Mesendoderm (in vitro differentiated cells): ENCODE results near the gene CLIC4.

ENCODE experiments used
- DNase-seq: peaks from one replicate; pipeline ENCODE4 v3.0.0; 2013
- H2AK5ac ChIP-seq: 2 replicates; pipeline ENCODE4 v1.6.1; 2013; ENCODE audit warnings: low read length, inconsistent platforms
- H2BK120ac ChIP-seq: 2 replicates; pipeline ENCODE4 v1.6.1; 2013; ENCODE audit warnings: low read depth, mild to moderate bottlenecking, low read length, moderate library complexity, mixed read lengths
- H2BK15ac ChIP-seq: replicated peaks from 2 replicates; pipeline ENCODE4 v1.6.1; 2013; ENCODE audit warnings: low read depth, mild to moderate bottlenecking, moderate library complexity
- H2BK5ac ChIP-seq: 2 replicates; pipeline ENCODE4 v1.6.1; 2013; ENCODE audit warnings: low read length, inconsistent platforms
- H3K18ac ChIP-seq: 2 replicates; pipeline ENCODE4 v1.6.1; 2013; ENCODE audit warnings: mild to moderate bottlenecking, low read length, mixed read lengths
- H3K23ac ChIP-seq: one replicate; pipeline ENCODE4 v1.6.1; 2013; ENCODE audit warnings: low read length
- H3K27ac ChIP-seq: 2 replicates; pipeline ENCODE4 v1.5.1; 2013; ENCODE audit warnings: low read depth, mild to moderate bottlenecking, inconsistent platforms, low read length, moderate library complexity
- H3K27me3 ChIP-seq: 2 replicates; pipeline ENCODE4 v1.6.1; 2013; ENCODE audit warnings: low read length, control low read depth, mild to moderate bottlenecking, inconsistent platforms; ENCODE audit not compliant: insufficient read depth, poor library complexity
- H3K36me3 ChIP-seq: 2 replicates; pipeline ENCODE4 v1.6.1; 2013; ENCODE audit warnings: low read length, inconsistent platforms; ENCODE audit not compliant: control insufficient read depth, insufficient read depth
- H3K4ac ChIP-seq: one replicate; pipeline ENCODE4 v1.6.1; 2013; ENCODE audit warnings: low read depth, mild to moderate bottlenecking, low read length, moderate library complexity
- H3K4me1 ChIP-seq: 2 replicates; pipeline ENCODE4 v1.6.1; 2013; ENCODE audit warnings: low read depth, low read length, inconsistent platforms; ENCODE audit not compliant: control insufficient read depth
- H3K4me2 ChIP-seq: 2 replicates; pipeline ENCODE4 v1.6.1; 2013; ENCODE audit warnings: low read length
- H3K4me3 ChIP-seq: 2 replicates; pipeline ENCODE4 v1.5.1; 2013; ENCODE audit warnings: mild to moderate bottlenecking, low read length
- H3K56ac ChIP-seq: one replicate; pipeline ENCODE4 v1.6.1; 2013; ENCODE audit warnings: low read length
- H3K79me1 ChIP-seq: 2 replicates; pipeline ENCODE4 v1.6.1; 2013; ENCODE audit warnings: low read length, inconsistent platforms
- H3K79me2 ChIP-seq: 2 replicates; pipeline ENCODE4 v1.6.1; 2013; ENCODE audit warnings: mild to moderate bottlenecking, low read length; ENCODE audit not compliant: control insufficient read depth, insufficient read depth
- H3K9ac ChIP-seq: 2 replicates; pipeline ENCODE4 v1.6.1; 2013; ENCODE audit warnings: low read length, inconsistent platforms
- H4K5ac ChIP-seq: one replicate; pipeline ENCODE4 v1.6.1; 2013; ENCODE audit warnings: low read length
- H4K8ac ChIP-seq: one replicate; pipeline ENCODE4 v1.6.1; 2013; ENCODE audit warnings: low read depth, mild to moderate bottlenecking, control low read depth, low read length, moderate library complexity
- WGBS: extraction: QIAGEN DNeasy Blood & Tissue Kit; methylation state at CpG from one replicate; pipeline ENCODE4 v1.1.7; 2013; ENCODE audit warnings: low lambda C conversion rate, missing lambda C conversion rate; ENCODE audit not compliant: insufficient coverage; ENCODE audit errors: extremely low coverage; 5-methylcytosine and 5-hydroxymethylcytosine counted together

The CLIC4 gene

DNA sequence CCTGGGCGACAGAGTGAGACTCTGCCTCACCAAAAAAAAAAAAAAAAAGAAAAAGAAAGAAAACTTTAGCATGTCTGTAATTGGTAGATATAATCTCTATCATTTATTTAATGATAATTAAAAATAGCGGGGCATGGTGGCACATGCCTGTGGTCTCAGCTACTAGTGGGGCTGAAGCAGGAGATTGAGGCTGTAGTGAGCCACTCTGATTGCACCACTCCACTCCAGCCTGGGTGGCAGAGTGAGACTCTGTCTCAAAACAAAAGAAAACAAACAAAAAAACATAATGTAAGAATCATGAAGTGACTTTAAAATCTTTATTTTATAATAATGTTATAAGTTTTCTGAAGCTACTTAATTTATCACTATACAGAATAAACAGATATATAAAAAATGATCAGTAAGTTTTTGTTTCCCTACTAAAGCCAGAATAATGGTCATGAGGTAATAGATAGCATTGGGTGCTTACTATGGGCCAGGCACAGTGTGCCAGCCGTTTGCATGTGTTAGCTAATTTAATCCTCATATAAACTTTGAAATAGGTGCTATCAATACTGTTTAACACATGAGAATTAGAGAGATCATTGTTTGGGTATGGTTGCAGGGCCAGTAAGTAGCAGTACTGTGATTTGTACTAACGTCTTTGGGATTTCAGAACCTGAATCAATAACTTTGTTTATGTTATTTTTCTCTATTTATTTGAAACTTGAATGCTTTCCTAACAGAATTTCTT, 23.8 kb downstream of the CLIC4 start:
- H3K4me2 ChIP-seq, result no peak overlapping the region
- H2BK120ac ChIP-seq, result no peak overlapping the region
- no peaks in the 10 kb centered on the region for H3K27me3 ChIP-seq
- peaks cover 8% of the 10 kb centered on the region for H3K79me1 ChIP-seq
- no peak overlapping the region for H4K8ac ChIP-seq
- no peak overlapping the region for H3K9ac ChIP-seq
- no CpG with 5 or more reads among the region's 4 CpGs for WGBS
- no peak overlapping the region for H2AK5ac ChIP-seq
- H3K23ac ChIP-seq, result no peak overlapping the region
- no peak overlapping the region for H3K56ac ChIP-seq
- no peak overlapping the region for H2BK5ac ChIP-seq
- no peak overlapping the region for H3K18ac ChIP-seq
- H3K4me1 ChIP-seq, result no peaks in the 10 kb centered on the region
- H3K4ac ChIP-seq, result no peak overlapping the region
- no peak for DNase-seq
- H4K5ac ChIP-seq, result no peak overlapping the region
- H2BK15ac ChIP-seq, result no peak overlapping the region
- no peaks in the 10 kb centered on the region for H3K36me3 ChIP-seq
- peaks cover 52% of the 10 kb centered on the region for H3K79me2 ChIP-seq
- H3K27ac ChIP-seq, result no peak overlapping the region
- no peak overlapping the region for H3K4me3 ChIP-seq

DNA sequence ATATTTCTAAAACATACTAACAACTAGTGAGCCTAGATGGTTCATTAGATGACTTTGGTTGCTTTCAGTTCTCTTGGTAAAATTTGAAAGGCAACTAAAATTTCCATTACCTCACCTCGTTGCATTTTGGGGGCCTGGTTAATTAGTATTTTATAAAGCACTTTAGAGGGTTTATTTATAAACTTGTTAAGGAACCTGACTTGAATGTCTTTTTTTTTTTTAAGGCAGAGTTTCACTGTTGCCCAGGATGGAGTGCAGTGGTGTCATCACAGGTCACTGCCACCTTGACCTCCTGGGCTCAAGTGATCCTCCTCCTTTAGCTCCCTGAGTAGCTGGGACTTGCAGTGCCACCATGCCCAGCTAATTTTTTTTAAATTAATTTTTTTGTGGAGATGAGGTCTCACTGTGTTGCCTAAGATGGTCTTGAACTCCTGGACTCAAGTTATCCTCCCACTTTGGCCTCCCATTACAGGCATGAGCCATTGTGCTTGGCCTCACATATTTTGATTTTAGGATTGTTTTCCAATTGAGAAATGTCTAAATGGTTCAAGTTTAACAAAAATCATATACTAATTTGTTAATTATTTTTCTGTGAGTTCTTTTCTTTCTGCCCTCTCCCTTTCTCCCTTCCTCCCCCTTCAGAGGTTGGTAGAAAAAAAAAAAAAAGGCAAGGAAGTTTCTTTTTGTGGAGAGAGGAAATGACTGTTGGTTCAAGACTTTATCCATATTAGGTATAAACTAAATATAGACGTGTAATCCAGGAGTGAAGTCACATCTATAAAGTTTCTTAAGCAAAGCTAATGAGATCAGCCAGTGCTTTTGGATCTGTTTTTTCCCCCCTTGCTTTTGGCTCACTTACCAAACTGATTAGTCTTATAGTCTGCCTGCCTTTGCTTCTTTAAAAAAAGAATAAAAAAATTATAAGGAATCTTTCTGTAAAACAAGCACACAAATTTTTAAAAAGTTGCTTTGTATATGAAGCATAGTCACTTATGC, 24.7 kb downstream of the CLIC4 start:
- peaks cover 8% of the 10 kb centered on the region for H3K79me1 ChIP-seq
- no peak for DNase-seq
- no peak overlapping the region for H3K4me2 ChIP-seq
- H2BK120ac ChIP-seq, result no peak overlapping the region
- H4K8ac ChIP-seq, result no peak overlapping the region
- H3K4me3 ChIP-seq, result no peak overlapping the region
- no peak overlapping the region for H3K23ac ChIP-seq
- WGBS, result no CpG with 5 or more reads among the region's 2 CpGs
- no peak overlapping the region for H2BK15ac ChIP-seq
- H4K5ac ChIP-seq, result no peak overlapping the region
- H3K4ac ChIP-seq, result no peak overlapping the region
- no peaks in the 10 kb centered on the region for H3K4me1 ChIP-seq
- H3K79me2 ChIP-seq, result peaks cover 53% of the 10 kb centered on the region
- H3K9ac ChIP-seq, result no peak overlapping the region
- no peak overlapping the region for H3K27ac ChIP-seq
- H3K27me3 ChIP-seq, result no peaks in the 10 kb centered on the region
- H3K18ac ChIP-seq, result no peak overlapping the region
- no peaks in the 10 kb centered on the region for H3K36me3 ChIP-seq
- no peak overlapping the region for H3K56ac ChIP-seq
- H2BK5ac ChIP-seq, result no peak overlapping the region
- no peak overlapping the region for H2AK5ac ChIP-seq

DNA sequence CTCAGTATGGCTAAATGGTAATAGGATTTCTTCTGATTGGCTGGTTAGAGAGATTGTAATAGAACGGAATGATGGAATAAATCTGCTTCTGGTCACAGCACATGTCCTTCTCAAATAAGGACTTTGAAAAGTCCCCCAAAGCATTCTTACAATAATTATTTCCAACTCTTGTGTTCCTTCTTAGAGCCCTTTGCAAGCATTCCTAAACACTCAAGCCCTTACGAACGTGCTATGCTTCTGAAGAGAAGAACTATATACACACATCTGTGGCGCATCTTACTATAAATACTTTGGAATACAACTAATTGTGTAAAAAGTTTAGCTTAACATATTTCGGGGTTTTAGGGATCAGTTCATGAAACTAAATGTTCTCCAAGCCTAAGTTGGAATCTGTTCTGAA, 25.6 kb downstream of the CLIC4 start:
- H3K79me1 ChIP-seq, result peaks cover 8% of the 10 kb centered on the region
- H2AK5ac ChIP-seq, result no peak overlapping the region
- H4K5ac ChIP-seq, result no peak overlapping the region
- WGBS, result no CpG with 5 or more reads among the region's 5 CpGs
- peaks cover 49% of the 10 kb centered on the region for H3K79me2 ChIP-seq
- no peak overlapping the region for H3K27ac ChIP-seq
- H2BK120ac ChIP-seq, result no peak overlapping the region
- no peak overlapping the region for H3K23ac ChIP-seq
- H4K8ac ChIP-seq, result no peak overlapping the region
- H3K4ac ChIP-seq, result no peak overlapping the region
- H3K56ac ChIP-seq, result no peak overlapping the region
- no peak overlapping the region for H3K18ac ChIP-seq
- H3K27me3 ChIP-seq, result no peaks in the 10 kb centered on the region
- no peak overlapping the region for H2BK15ac ChIP-seq
- no peak for DNase-seq
- H3K4me1 ChIP-seq, result no peaks in the 10 kb centered on the region
- H3K4me3 ChIP-seq, result no peak overlapping the region
- no peak overlapping the region for H3K9ac ChIP-seq
- no peak overlapping the region for H3K4me2 ChIP-seq
- no peak overlapping the region for H2BK5ac ChIP-seq
- no peaks in the 10 kb centered on the region for H3K36me3 ChIP-seq

- Histone ChIP-seq H2BK15ac (no peak overlapping the region), H3K27ac (no peak overlapping the region), H3K27me3 (no peaks in the 10 kb centered on the region), H4K5ac (no peak overlapping the region), H2AK5ac (no peak overlapping the region), H3K23ac (no peak overlapping the region), H2BK5ac (no peak overlapping the region), H3K4me1 (no peaks in the 10 kb centered on the region), H4K8ac (no peak overlapping the region), H3K36me3 (no peaks in the 10 kb centered on the region), H3K4ac (no peak overlapping the region), H3K56ac (no peak overlapping the region), H3K79me2 (peaks cover 48% of the 10 kb centered on the region), H3K4me2 (no peak overlapping the region), H3K79me1 (peaks cover 8% of the 10 kb centered on the region), H3K9ac (no peak overlapping the region), H3K4me3 (no peak overlapping the region), H2BK120ac (no peak overlapping the region), H3K18ac (no peak overlapping the region)
- no peak for DNase-seq
Observed at GRCh38 chr1:24771574-24771973, 26.3 kb downstream of the CLIC4 start.

DNA sequence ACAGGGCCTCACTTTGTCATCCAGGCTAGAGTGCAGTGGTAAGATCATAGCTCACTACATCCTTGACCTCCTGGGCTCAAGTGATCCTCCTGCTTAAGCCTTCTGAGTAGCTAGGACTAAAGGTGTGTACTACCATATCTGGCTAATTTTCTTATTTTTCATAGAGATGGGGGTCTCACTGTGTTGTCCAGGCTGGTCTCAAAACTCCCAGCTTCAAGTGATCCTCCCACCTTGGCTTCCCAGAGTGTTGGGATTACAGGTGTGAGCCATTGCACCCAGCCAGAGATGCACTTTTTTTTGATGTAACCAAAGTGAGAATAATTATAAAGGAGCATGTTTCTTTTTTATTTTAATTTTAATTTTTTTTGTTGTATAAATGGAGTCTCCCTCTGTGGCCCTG, 28.4 kb downstream of the CLIC4 start:
- peaks cover 9% of the 10 kb centered on the region for H3K79me1 ChIP-seq

More for the DNA sequence above, 28.4 kb downstream of the CLIC4 start:
- Histone ChIP-seq H3K56ac (no peak overlapping the region), H3K36me3 (no peaks in the 10 kb centered on the region), H4K8ac (no peak overlapping the region), H3K4me1 (no peaks in the 10 kb centered on the region), H3K27ac (no peak overlapping the region), H2BK5ac (no peak overlapping the region), H3K4me3 (no peak overlapping the region), H4K5ac (no peak overlapping the region), H3K79me2 (peaks cover 45% of the 10 kb centered on the region), H3K4me2 (no peak overlapping the region), H3K23ac (no peak overlapping the region), H3K18ac (no peak overlapping the region), H2AK5ac (no peak overlapping the region), H2BK15ac (no peak overlapping the region), H3K27me3 (no peaks in the 10 kb centered on the region), H3K9ac (no peak overlapping the region), H2BK120ac (no peak overlapping the region), H3K4ac (no peak overlapping the region)
- DNase-seq, result no peak
